ENCODE results near the gene DPYSL3.

Gene DPYSL3

GRCh38 chr5:147437161-147437596 is 72.7 kb downstream of the DPYSL3 start:
- DNase-seq = no peak

- no peak for DNase-seq
These were observed 73.3 kb downstream of the DPYSL3 start for GRCh38 chr5:147436596-147436995.

DNA sequence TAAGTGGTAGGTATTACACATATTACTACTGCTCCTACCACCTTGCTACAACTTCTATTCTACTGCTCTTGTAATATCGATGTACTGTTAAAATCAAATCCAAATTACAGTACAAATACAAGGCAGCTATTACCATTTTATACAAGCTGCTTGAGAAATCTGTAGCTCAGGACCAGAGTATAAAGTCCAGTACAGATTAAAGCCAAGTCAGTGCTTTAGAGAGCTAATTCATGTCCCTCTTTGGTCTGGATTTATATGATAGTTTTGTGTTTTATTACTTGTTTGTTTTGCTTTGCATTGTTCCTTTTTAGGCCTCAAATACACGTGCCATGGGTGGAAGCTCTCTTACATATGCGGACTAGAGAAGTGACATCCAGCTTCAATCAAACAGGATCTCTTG is 75.8 kb downstream of the DPYSL3 start:
- no peak for DNase-seq

DNA sequence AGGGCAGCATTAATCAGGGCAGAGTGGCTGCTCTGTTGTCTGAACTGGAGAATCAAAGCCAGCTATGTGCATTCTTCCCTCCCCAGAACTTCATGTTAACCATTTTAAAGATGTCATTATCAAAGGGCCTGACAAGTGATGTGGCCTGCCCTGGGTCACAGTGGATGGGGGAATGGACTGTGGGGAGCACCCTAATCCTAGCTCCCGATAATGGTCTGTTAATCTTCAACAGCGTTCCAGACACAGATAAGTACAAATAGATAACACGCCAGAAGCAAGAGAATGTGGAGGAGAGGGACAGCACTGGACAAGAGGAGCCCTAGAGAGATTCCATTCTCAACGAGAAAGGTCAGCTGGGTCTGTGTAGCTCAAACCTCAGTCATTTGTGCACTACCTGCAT is 77.5 kb downstream of the DPYSL3 start:
- no peak for DNase-seq

DNA sequence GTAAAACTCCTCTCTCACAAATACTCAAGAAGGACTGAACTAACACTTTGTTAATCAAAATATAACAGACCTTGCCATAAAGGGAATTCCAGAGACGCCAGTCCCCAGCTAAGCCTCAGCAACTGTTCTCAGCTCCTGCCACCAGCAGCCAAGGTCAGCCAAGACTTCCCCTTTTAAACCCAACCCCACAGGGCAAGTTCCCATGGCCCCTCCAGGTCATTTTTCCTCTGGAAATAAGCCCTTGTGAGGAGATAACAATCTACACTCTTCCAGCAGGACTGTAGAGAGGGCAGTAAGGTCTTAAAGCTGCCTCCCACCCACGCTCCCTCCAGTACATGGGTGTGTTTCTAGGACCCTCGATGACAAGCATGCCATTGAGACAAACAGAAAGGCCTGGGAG is 78.3 kb downstream of the DPYSL3 start:
- DNase-seq = no peak

DNA sequence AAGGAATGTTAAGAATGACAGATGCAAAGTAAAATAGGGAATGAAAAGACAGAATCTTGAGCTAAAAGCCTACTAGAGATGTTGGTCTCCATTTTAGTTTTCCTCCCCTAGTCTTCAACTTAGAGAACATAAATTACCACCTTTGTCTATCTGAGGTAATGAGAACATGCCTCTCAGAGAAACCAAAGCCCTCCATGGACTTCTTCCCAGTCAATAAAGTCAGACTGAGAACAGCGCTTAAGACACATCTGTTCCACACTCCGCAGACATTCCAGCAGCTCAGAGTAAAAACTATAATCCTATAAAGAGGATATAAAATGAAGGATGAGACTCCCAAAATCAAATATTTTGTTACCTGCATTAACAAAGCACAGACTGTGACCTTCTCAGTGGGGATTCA is 79.2 kb downstream of the DPYSL3 start:
- DNase-seq = peak; percentile 51

DNA sequence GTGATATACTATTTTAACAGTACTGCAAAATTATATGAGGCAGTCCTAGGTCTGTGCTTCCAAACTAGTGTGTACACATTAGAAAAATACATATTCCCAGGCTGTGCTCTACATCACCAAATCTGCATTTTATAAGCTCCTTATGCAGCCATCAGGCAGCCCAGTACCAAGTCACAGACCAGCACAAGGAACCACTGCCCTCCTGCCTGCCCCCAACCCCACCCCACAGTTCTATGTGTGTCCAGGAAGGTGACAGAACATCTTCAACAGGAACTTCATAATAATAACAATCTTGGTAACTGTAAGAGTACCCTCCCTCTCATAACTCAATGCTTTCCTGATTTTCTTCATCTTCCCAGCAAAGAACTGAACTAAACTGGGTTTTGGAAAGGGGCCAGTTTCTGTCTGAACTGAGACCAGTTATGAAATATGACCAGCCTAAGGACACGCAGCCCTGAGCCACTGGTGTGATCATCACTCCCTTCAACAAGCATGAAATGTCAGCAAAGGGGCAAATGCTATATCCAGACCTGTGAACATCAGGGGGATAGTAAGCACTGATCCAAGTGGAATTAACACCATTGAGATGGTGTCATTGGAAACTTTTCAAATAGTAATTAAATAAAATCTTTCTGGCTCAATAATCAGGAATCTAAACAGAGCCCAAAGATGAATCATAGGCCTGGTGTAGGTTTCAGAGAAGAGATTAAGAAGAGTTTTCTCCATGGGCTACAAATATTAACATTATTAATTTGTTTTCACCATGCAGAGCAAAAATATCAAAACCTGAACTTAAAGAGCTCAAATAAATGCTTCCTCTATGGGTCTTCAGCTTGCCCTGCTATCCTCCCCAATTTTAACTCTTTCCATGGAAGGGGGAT is 82.1 kb downstream of the DPYSL3 start:
- no peak for DNase-seq

GRCh38 chr5:147426640-147427327 is 83.1 kb downstream of the DPYSL3 start:
- no peak for DNase-seq

GRCh38 chr5:147418613-147419012 is 91.3 kb downstream of the DPYSL3 start:
- DNase-seq = no peak

DNA sequence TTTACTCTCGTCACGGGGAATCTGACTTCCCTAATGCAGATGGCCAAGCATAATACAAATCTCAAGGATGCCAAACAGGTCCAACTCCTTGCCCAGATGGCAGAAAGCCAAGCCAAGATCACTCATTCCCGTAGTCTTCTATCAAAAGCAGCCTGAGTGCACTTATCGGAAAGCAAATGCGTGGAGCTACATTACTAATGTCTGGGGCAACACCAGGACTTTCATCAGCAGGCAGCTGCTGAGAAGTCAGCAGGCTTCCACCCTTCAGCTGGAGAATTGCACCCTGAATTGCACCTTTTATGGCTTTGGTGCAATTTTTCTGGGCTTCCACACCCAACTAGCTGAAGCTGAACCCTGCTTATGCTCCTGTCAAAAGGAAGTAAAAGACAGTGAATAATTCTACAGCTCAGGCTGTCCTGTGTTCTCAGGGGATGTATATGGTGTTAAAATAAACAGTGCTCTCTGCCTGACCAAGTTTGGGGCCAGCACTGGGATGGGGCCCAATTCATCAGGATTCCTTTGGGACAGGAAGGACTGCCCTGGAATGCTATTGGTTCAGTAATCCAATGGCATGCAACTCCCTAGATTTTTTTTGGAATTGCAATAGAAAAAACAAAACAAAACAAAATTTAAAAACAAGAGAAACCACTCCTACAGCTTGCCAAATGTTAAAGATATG is 92.6 kb downstream of the DPYSL3 start:
- DNase-seq = peak; percentile 40

DNA sequence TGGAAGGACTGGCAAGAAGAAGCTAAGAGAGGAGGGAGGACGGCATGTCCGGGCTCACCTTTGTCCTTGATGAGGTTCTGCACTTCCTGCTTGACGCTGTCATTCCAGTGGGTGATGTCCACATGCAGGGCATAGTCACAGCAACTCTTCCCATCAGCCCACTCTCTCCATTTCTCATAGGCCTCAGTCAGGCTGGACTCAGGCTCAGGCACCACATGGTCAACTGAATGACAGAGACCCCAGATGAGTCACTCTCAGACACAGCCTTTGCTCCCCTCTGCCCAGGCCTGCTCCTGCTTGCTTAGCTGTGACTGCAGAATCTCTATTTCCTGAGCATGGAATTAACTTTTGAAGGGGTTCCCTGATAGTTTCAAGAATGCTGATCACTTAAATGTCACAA is 94.2 kb downstream of the DPYSL3 start:
- DNase-seq = no peak

DNA sequence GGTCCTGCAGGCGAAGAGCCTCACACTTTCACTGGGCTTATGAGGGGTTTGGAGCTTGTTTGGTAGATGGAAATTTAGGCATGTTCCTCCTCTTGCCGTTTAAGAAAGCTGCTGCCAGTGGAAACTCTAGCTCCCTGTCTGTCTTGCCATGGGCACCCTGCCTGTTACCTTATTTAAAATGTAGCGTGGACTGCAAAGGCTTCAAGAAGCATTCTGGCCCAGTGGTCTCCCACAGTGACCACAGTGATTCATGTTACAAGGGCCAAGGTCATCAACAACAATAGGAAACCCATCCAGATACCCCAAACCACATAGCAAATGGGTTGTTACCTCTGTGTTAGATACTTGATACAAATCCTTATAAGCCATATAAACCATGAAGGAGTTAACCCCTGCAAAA is 96.6 kb downstream of the DPYSL3 start:
- no peak for DNase-seq

DNA sequence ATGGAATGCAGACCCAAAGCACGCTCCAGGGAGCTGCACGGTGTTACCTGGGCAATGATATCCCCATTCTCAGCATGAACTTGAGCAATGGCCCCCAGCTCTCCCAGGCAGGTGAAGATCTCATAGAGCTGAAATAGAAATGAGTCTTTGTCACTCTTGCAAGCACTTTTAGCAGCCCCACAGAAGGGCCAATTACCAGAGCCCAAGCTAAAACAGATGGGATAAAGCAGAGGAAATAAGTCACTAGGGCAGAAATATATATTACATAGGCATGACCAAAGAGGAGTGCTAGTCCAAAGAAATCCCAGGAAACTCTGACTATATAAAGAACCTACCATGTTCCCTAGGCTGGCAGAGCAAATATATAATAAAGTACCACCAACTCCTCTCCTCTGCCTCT is 97.3 kb downstream of the DPYSL3 start:
- DNase-seq = no peak

DNA sequence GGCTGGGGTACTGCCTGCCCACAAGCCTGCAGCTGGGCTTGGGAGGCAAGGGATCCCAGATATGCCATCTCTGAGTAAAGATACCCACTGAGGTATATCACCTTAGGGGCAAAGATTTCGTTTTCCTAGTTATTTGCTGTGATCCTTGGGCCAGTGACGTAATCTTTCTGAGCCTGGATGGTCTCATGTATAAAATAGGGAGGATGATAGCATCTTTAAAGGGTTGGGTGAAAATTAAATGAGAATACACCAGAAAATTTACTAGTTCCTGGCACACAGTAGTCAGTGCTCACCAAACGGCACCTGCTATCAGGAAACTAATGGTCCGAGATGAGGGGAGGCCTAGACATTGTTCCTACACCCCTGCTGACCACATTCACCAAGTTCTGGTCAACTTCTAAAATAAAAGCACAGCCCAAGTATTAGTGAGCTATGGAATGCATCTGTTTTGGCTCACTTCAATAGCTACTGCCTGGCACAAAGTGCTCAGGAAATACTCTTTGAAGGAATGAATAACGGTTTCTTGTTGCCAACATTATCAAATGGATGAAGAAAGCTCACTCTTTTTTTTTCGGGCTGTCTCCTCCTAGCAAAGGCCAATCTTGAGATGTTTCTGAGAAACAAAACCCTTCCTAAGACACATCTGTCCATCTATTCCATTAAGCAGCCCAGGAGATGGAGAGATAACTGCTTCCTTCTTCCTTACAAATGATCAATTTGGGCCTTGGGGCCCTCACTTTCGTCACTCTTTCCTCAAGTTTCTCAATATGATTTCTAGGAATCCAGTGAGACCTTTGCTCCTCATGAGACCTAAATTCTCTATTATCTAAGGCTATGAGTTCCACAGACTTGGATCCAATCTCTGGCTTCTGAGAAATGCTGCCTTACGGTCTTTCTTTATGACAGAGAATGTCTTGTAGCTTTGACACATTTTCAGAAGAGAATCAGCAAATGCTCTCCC is 98.2 kb downstream of the DPYSL3 start:
- no peak for DNase-seq

GRCh38 chr5:147410496-147411358 is 99.1 kb downstream of the DPYSL3 start:
- DNase-seq = no peak

GRCh38 chr5:147408980-147409379 is 100.9 kb downstream of the DPYSL3 start:
- no peak for DNase-seq

DNA sequence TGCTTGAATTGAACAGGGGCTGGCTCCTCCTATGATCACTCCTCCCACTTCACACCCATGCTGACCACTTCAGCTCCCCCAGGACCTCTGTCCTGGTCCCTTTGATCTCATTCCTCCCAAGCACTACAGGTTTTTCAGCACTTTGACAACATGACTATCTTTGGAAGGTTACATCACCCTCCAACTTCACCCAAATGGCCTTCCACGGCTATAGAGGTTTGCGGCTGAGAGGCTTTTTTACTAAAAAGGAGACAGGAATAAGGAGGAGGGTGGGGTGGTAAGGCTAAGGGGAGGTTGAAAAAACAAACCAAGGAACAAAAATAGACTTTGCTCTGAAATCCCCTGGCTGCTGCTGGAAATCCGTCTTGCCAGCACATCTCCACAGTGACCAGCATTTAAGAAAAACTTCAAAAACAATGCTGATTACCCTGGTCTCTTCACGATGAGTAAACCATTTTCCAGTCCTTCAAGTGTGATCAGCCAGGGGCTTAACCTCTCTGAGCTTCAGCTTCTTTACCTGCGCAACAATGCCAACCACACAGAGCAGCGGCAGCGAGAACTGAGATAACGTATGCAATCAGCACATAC is 102.7 kb downstream of the DPYSL3 start:
- no peak for DNase-seq

GRCh38 chr5:147406636-147407035 is 103.2 kb downstream of the DPYSL3 start:
- DNase-seq = no peak

GRCh38 chr5:147404706-147405105 is 105.2 kb downstream of the DPYSL3 start:
- DNase-seq = no peak

GRCh38 chr5:147403651-147404640 is 105.9 kb downstream of the DPYSL3 start:
- no peak for DNase-seq
